Endodermal cell (in vitro differentiated cells): Measurements from ENCODE around the gene PPP2R2C. TPM values are rescaled to one million over a fixed set of nuclear protein-coding genes. Genes with fewer than 3 reads are reported as not detected.

Source experiments
- DNase-seq: peaks from one replicate; pipeline ENCODE4 v3.0.0-alpha.2; 2017
- H3K27ac ChIP-seq: 2 replicates; pipeline ENCODE4 v1.5.1; 2013; ENCODE audit warnings: mild to moderate bottlenecking, low read depth, low read length, moderate library complexity
- H3K27me3 ChIP-seq: 2 replicates; pipeline ENCODE4 v1.6.1; 2013; ENCODE audit warnings: mild to moderate bottlenecking, low read length, moderate library complexity; ENCODE audit not compliant: insufficient read depth, control insufficient read depth, poor library complexity, severe bottlenecking
- H3K36me3 ChIP-seq: 2 replicates; pipeline ENCODE4 v1.7.0; 2013; ENCODE audit warnings: mild to moderate bottlenecking, low read length, moderate library complexity; ENCODE audit not compliant: control insufficient read depth, insufficient read depth
- H3K4me1 ChIP-seq: one replicate; pipeline ENCODE4 v1.7.0; 2013; ENCODE audit warnings: low read length; ENCODE audit not compliant: control insufficient read depth, insufficient read depth
- H3K4me3 ChIP-seq: 2 replicates; pipeline ENCODE4 v1.5.1; 2013; ENCODE audit warnings: mild to moderate bottlenecking, low read length, moderate library complexity
- H3K9ac ChIP-seq: 2 replicates; pipeline ENCODE4 v1.6.1; 2013; ENCODE audit warnings: mild to moderate bottlenecking, low read length, moderate library complexity; ENCODE audit not compliant: poor library complexity, severe bottlenecking; ENCODE audit errors: extremely low read depth
- H3K9me3 ChIP-seq: 2 replicates; pipeline ENCODE4 v1.6.1; 2013; ENCODE audit warnings: mild to moderate bottlenecking, low read length, moderate library complexity; ENCODE audit not compliant: control insufficient read depth
- H3K27ac Mint-ChIP-seq: 2 replicates; pipeline ENCODE4 v1.8.0; 2020; ENCODE audit warnings: mixed read lengths
- H3K27me3 Mint-ChIP-seq: 2 replicates; pipeline ENCODE4 v1.8.0; 2021; ENCODE audit warnings: mild to moderate bottlenecking, mixed read lengths; ENCODE audit not compliant: insufficient read depth
- H3K36me3 Mint-ChIP-seq: 2 replicates; pipeline ENCODE4 v1.8.0; 2020; ENCODE audit warnings: low read depth, mixed read lengths
- H3K4me1 Mint-ChIP-seq: 2 replicates; pipeline ENCODE4 v1.8.0; 2020; ENCODE audit warnings: mixed read lengths
- H3K4me3 Mint-ChIP-seq: 2 replicates; pipeline ENCODE4 v1.8.0; 2020; ENCODE audit warnings: mild to moderate bottlenecking, moderate library complexity, mixed read lengths
- H3K9me3 Mint-ChIP-seq: 2 replicates; pipeline ENCODE4 v1.8.0; 2020; ENCODE audit warnings: mild to moderate bottlenecking, mixed read lengths
- CTCF ChIP-seq: fragments of 200-600 bp; sonication (generic); conservative IDR thresholded peaks from 2 replicates; pipeline ENCODE4 v1.5.0; 2021; ENCODE audit warnings: antibody characterized with exemption, mild to moderate bottlenecking
- WGBS, 2 experiments: methylation state at CpG; one replicate each; pipeline versions ENCODE4 v1.1.5 to v1.1.7; 2013; ENCODE audit warnings: missing lambda C conversion rate in 2 of 2, mixed read lengths in 1 of 2; ENCODE audit not compliant: insufficient coverage in 1 of 2, insufficient read length in 1 of 2; 5-methylcytosine and 5-hydroxymethylcytosine counted together
- total RNA-seq, 2 donors: library from RNA; stranded (reverse); fragmentation: NEBNext Ultra II Directional in 1 of 2; extraction: Animal tissue kit (Norgen Biotek cat#: 25700) in 1 of 2; gene quantifications; 2 replicates in 1 of 2; 3 replicates in 1 of 2; pipeline ENCODE4 v1.2.1, GENCODE V29; 2021

Gene PPP2R2C
- total RNA-seq, 2 donors from 2014 or later, result 4.4 to 19.2 TPM

DNA sequence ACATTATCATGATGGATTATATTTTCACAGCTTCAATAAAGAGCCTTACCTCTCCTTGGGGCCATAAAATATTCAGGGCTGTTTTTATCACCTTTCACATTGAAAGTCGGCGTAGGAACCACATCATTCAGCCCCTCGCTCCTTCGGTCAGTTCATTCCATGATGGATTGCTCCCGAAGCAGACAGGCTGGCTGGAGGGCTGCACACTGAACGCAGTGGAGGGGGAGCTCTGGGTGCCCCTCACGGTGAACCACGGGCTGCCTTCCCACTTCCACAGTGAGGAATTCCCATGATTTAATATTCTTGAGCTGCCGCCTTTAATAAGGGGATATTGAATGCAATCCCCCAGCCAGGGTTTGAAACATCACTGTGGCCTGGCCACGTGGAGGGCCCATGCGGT lies 16.0 kb downstream of the PPP2R2C start:
- WGBS, 2 experiments, result 85 to 93% methylated on average over 9 to 11 of the region's 11 CpGs
- peaks cover 9% of the 10 kb centered on the region for H3K4me1 Mint-ChIP-seq
- no peak for TF ChIP-seq CTCF
- no peak overlapping the region for H3K4me3 Mint-ChIP-seq
- no peaks in the 10 kb centered on the region for H3K27me3 ChIP-seq
- DNase-seq, result no peak
- H3K4me1 ChIP-seq, result no peaks in the 10 kb centered on the region
- H3K27ac ChIP-seq, result no peak overlapping the region
- no peaks in the 10 kb centered on the region for H3K27me3 Mint-ChIP-seq
- no peaks in the 10 kb centered on the region for H3K9me3 ChIP-seq
- H3K36me3 ChIP-seq, result no peaks in the 10 kb centered on the region
- no peak overlapping the region for H3K9ac ChIP-seq
- no peaks in the 10 kb centered on the region for H3K9me3 Mint-ChIP-seq
- peaks cover 7% of the 10 kb centered on the region for H3K36me3 Mint-ChIP-seq
- no peak overlapping the region for H3K4me3 ChIP-seq
- no peak overlapping the region for H3K27ac Mint-ChIP-seq

DNA sequence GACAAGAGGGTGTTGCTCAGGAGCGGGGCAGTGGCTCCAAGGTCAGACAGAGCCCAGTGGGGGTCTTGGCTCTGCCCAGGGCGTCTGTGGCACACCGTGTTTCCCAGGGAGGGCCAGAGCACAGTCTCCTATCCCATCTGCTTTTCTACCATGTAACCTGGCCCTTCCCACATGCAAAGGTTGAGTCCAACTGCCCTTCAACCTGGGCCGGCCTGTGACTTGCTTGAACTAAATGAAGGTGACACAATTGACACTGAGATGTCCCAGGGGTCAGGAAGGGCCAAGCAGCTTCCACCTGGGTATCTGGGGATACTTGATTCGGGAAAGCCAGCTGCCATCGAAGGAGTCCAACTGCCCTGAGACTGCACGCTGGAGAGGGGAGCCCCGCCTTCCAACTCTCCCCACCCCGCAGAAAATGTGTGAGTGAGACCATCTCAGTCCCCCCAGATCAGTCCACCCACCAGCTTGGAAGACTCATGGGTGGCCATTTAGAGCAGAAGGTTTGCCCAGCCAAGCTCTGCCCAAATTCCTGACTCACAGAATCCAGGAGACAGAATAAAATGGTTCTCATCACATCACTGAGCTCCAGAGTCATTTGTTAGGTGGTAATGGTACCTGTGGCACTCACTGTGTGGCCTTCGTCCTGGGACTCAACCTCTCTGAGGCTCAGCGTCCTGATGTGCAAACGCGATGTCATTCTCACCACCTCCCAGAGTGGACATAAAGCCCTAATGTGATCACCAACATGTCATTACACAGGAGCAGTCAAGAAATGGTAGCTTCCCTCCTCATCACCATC lies 18.1 kb downstream of the PPP2R2C start:
- H3K4me1 Mint-ChIP-seq, result no peaks in the 10 kb centered on the region
- Histone ChIP-seq H3K4me1 (no peaks in the 10 kb centered on the region), H3K27me3 (no peaks in the 10 kb centered on the region), H3K9ac (no peak overlapping the region), H3K9me3 (no peaks in the 10 kb centered on the region), H3K27ac (no peak overlapping the region), H3K4me3 (no peak overlapping the region), H3K36me3 (no peaks in the 10 kb centered on the region)
- no peak overlapping the region for H3K4me3 Mint-ChIP-seq
- 80% methylated on average over 9 to 13 of the region's 13 CpGs for WGBS, 2 experiments
- no peaks in the 10 kb centered on the region for H3K27me3 Mint-ChIP-seq
- no peak for TF ChIP-seq CTCF
- H3K36me3 Mint-ChIP-seq, result peaks cover 7% of the 10 kb centered on the region
- H3K27ac Mint-ChIP-seq, result no peak overlapping the region
- DNase-seq, result no peak
- no peaks in the 10 kb centered on the region for H3K9me3 Mint-ChIP-seq

DNA sequence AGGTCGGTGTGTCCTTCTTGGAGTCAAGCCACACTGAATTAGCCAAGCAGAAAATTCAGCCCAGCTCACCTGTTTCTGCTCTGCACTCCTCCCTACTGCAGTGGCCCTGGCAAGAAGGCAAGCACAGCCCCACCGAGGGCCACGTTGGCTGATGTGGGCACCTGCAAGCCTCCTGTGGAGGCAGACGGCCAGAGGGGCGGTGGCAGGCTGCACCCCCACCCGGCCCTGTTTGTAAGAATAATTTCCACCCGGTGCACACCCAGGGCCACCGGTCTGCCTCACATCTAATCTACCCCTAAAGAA lies 18.8 kb downstream of the PPP2R2C start:
- H3K4me1 Mint-ChIP-seq, result no peaks in the 10 kb centered on the region
- TF ChIP-seq CTCF, result no peak
- 86 to 89% methylated on average over 2 to 8 of the region's 8 CpGs for WGBS, 2 experiments
- H3K4me3 Mint-ChIP-seq, result no peak overlapping the region
- no peaks in the 10 kb centered on the region for H3K4me1 ChIP-seq
- H3K36me3 ChIP-seq, result no peaks in the 10 kb centered on the region
- no peak overlapping the region for H3K27ac Mint-ChIP-seq
- H3K9me3 ChIP-seq, result no peaks in the 10 kb centered on the region
- H3K27me3 Mint-ChIP-seq, result no peaks in the 10 kb centered on the region
- H3K36me3 Mint-ChIP-seq, result peaks cover 5% of the 10 kb centered on the region
- DNase-seq, result no peak
- H3K4me3 ChIP-seq, result no peak overlapping the region
- no peak overlapping the region for H3K27ac ChIP-seq
- no peak overlapping the region for H3K9ac ChIP-seq
- H3K27me3 ChIP-seq, result no peaks in the 10 kb centered on the region
- H3K9me3 Mint-ChIP-seq, result no peaks in the 10 kb centered on the region
